NCI-H1694 (cell line): Measurements from ENCODE around the gene DEDD2.
A peak's percentile ranks its signal among the peaks of the same experiment; 100 is the strongest.

Experiments
- DNase-seq: peaks from one replicate; lab custom pipeline; 2025; lab: John Stamatoyannopoulos, UW

DEDD2 gene

DNA sequence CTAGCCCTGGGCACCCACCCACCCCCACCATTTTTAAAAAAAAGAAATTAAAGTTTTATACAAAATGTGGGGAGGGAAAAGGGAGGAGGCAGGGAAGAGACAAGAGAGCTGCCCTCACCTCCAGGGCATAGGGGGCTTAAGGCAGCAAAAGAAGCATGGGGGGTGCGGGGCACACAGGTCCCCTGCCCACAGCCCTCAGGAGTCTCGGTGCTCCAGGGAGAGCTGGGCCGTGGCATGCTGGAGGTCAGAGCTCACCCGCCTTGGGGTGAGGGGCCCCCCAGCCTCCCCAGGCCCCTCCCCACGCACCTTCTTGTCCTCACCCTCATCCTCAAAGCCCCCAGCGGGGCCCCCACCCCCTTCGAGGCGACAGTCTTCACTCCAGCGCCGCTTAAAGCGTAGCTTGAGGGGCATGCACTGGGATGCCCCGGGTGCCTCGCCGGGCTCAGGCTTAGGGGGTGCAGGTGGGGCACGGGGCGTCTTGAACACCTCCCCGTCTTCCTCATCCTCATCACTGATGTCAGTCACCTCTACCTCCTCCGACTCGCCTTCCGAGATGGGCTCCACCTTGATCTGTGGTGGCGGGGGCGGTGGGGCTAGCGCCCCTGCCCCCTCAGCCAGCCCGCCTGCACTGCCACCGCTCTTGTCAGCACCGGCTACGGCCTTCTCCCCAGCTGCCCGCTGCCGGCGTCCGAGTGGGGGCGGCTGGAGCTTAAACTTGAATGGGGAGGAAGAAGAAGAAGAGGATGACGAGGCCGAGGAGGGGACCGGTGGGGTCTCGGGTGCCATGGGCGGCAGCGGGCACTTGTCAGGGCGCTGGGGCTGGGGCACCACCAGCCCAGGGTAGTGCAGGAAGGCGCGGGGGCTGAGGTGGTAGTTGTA is 31.0 kb upstream of the DEDD2 start:
- DNase-seq = no peak

GRCh38 chr19:42247640-42248199 is 30.2 kb upstream of the DEDD2 start:
- no peak for DNase-seq

- DNase-seq = no peak
Measured at GRCh38 chr19:42246922-42247639, 29.6 kb upstream of the DEDD2 start.

DNA sequence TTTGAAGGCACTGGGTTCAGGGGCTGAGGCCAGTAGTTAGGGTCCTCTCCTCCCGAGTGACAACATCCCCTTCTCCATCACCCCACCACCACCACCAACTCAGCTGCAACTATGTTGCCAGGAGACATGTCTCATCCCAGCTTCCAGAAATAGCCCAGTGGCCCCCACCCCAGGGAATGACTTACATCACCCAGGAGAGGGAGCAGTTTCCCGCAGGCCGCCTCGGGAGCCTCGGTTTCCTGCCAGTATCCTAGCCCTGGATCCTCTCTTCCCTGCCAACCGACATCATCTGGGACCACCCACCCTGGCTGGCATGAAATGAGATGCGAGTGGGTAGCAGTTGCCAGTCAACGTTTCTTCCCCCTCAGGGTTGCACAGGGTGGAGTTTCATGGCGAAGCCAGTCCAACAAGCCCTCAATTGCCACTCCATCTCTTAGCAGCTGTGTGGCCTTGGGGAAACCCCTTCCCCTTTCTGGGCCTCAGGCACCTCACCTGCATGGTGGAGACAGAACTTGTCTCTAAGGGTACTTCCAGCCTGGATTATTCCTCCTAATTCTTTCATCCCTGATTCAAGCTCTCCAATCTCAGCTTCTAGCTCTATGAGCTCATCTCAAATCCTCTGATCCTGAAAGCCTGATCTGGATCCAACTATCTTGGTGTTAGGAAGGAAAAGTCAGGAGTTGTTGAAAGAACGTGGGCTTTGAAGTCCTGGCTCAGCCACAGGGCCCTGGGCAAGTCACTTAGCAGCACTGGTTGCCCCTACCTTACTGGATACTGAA is 28.9 kb upstream of the DEDD2 start:
- peak; percentile 84 for DNase-seq

DNA sequence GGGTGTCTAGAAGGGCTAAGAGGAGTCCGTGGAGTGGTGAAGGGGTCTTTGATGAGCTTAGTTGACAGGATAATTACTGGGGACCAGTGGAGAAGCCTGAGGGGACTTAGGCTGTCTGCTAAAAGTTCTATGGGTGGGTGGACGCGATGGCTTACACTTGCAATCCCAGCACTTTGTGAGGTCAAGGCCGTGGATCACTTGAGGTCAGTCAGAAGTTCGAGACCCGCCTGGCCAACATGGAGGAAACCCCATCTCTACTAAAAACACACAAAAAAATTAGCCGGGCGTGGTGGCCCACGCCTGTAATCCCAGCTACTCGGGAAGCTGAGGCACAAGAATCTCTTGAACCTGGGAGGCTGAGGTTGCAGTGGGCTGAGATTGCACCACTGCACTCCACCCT is 27.8 kb upstream of the DEDD2 start:
- DNase-seq = no peak

GRCh38 chr19:42244347-42245220 is 27.1 kb upstream of the DEDD2 start:
- peak; percentile 93 for DNase-seq

DNA sequence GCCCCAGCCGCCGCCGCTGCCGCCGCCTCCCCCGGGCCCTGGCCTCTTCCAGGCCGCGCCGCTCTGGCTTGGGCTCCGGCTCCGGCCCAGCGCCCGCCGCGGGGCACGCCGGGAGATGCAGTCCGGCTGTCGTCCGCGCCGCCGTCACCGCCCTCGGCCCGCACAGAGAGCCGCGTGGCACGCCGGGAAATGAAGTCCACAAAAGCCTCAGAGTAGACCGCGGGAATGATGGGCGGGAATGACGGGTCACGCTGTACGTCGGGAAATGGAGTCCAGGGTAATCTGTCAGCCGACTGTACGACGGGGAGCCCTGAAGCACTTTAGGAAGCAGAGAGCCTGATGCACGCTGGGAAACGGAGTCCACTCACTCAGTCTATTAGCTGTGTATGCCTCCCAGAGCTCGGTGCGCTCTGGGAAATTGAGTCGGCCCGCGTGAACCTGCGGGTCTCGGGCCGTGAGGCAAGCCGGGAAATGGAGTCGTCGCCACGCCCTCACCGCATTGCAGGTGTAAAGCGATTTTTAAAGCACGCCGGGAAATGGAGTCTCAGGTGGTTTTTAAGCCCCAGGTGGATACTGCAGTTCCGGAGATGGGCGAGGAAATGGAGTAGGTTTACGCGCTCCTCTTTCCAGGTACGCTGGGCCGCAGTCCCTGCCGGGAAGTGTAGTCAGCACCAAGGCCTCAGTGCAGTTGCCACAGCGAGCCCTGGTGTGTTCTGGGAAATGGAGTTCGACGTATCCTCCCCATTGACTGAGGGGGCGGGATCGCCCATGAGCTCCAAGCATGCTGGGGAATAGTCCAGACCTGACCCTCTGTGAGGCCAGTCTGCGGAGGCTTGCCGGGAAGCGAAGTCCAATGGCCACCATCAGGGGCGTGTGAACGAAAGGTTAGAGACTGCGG is 25.3 kb upstream of the DEDD2 start, which contains the start of gene GSK3A:
Gene GSK3A (minus strand): TSS at position 91 of the 898 bp plus-strand sequence. CDS start 137 bp downstream, outside the sequence.
- DNase-seq = peak; percentile 99

DNA sequence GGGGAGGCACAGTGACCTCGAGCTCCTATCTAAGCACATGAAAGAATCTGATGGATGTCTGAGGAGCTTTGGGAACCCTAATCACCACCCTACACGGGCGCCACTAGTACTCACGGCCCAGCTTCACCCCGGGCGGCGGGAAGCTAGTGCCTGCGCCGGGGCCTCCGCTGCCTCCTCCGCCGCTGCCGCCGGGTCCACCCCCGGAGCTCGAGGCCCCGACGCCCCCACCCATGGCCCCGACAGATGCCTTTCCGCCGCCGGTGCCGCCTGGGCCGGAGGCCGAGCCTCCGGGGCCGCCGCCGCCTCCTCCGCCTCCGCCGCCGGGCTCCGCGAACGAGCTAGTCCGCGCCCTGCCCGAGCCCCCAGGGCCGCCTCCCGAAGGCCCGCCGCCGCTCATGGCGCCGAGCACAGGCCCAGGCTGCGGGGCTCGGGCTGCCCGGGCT is 24.6 kb upstream of the DEDD2 start:
- no peak for DNase-seq

- no peak for DNase-seq
Measured at GRCh38 chr19:42241279-42241678, 23.8 kb upstream of the DEDD2 start.

DNA sequence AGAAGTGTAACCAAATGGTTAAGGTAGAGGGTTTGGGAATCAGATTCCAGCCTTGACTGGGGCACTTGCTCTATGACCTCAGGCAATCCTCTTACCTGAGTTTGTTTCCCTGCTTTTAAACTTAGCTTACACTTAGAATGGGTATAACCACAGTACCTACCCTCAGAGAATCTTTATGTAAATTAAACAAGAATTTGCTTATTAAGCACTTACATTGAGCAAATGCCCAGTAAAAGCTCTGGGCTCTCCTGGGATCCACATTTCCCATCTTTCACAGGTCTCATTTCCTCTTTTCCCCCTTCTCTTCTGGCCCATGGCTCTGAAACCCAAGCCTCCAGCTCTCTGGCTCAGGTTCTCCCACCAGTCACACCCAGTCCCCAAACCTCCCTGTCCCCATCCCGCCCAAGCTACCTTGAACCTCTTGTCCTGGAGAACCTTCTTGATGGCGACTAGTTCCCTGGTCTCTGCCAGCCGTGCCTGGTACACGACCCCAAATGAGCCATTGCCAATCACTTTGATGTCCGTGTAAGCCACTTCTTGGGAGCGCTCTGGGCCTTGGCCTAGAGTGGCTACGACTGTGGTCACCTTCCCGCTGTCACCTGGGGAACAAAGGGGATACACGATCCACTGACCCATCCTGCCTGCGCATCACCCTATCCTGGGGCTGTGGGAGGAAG is 22.2 kb upstream of the DEDD2 start:
- no peak for DNase-seq

- no peak for DNase-seq
Measured at GRCh38 chr19:42235181-42235580, 17.7 kb upstream of the DEDD2 start.

GRCh38 chr19:42234364-42234763 is 16.9 kb upstream of the DEDD2 start:
- no peak for DNase-seq

DNA sequence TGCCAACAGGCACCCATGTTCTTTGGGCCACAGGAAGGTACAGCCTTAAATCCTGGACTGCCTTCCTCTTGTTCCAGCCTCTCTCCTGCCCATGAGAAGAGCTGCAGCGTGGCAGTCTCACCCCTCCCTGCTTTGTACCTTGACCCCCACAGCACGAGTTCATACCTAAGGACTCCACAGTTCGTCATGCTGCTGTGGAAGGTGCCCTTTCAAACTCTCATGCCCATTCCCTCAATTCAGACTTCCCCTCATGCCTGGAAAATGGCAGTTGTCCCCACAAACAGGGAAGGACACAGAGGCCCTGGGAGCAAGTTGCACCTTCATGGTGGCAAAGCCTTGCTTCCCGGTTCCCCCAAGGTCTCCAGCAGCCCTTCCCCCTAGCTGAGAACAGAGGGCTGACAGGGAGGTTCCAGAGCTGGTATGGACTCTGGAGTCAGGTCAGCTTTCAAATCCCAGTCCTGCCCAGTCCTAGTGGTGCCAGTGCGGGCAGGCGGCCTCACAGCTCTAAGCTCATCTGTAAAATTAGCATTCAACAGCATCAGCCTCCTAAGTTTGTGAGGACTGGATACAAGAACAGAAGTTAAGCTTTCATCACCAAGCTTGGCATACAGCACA is 16.3 kb upstream of the DEDD2 start:
- no peak for DNase-seq

DNA sequence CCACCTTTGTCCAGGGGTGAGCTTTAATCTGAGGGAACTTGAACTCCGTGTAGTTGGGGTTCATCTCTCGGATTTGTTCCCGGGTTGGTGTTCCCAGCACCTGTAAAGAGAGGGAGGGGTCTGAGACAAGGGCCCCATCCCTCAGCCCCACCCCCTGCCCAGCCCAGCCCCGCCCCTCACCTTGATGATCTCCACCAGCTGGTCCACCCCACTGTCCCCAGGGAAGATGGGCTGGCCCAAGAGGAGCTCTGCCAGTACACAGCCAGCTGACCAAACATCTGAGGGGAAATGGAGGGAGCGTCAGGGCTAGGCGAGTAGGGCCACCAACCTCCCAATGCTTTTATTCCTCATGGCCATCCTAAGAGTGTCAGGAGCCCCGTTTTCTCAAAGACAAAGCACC is 15.6 kb upstream of the DEDD2 start:
- DNase-seq = no peak

GRCh38 chr19:42232435-42232834 is 15.0 kb upstream of the DEDD2 start:
- DNase-seq = no peak

- DNase-seq = no peak
Measured at GRCh38 chr19:42230571-42230970, 13.1 kb upstream of the DEDD2 start.

DNA sequence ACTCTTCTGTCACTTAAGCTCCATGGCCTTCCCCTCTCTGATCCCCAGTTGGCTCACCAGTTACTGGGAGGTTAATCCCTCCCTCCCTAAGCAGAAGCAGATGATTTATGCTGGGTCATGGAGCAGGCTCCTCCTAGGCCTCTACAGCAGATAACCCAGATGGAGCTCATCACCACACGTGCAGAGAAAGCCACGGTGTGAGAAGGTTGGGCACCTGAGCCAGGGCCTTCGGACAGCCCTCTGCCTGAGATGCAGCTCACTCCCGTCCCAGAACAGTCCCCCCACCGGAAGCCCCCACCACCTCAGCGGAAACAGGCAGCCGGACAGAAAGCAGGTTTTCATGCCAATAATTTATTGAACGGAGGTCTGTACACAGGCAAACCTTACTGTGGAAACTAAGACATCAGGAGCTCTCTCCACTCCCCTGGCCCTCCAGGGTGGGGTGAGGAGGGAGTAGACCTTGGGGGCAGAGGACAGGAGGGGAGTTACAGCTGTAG is 12.4 kb upstream of the DEDD2 start:
- no peak for DNase-seq

DNA sequence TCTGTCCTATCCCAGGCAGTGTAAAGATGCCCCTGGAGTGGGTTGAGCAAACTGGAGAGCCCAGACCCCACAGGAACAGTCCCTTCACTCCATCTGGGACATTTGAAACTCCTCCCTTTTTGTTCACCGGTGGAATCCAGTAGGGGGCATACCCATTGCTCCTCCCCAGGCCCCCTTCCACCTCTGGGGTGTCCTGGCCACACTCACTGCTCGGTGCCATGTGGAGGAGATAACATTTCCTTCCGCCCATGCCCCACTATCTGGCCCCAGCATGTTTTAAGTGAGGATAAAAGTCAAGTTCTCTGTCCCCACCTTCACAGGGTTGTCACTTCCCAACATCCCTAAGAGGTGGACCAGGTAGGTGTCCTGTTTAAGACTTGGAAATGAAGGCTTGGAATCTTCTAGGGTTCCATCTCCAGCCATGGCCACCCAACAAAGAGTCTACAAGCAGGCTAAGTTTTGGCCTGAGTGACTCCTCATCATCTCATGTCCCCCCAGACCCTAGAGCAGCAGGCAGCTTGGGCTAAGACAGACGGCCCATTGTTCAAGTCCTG is 11.9 kb upstream of the DEDD2 start:
- DNase-seq = no peak
